ENCODE data around the gene KMT2C.

- TF ChIP-seq CTCF (IDR thresholded peaks at IDR 0.05) (no peak), POLR2A (IDR thresholded peaks at IDR 0.05; ENCODE audit: low read depth) (no peak), EP300 (IDR thresholded peaks at IDR 0.05) (no peak), POLR2AphosphoS5 (IDR thresholded peaks at IDR 0.05) (no peak)
Measured at GRCh38 chr7:152344253-152344652, 91.5 kb downstream of the KMT2C start.

Data from esophagus muscularis mucosa (tissue), 4 donors.